GM23248 (cell line): Measurements from ENCODE around the gene DYNLT1.

Source experiments
- EZH2 ChIP-seq: fragments of 200-600 bp; sonication (generic); IDR thresholded peaks from 2 replicates; pipeline ENCODE4 v1.6.1; 2018; ENCODE audit warnings: antibody characterized with exemption, mild to moderate bottlenecking; ENCODE audit not compliant: insufficient read depth, poor library complexity, severe bottlenecking
- EZH2phosphoT487 ChIP-seq: fragments of 200-600 bp; sonication (generic); IDR thresholded peaks from 2 replicates; pipeline ENCODE4 v1.6.1; 2018; ENCODE audit warnings: antibody characterized with exemption, moderate library complexity, mild to moderate bottlenecking, low read depth; ENCODE audit not compliant: insufficient read depth

DNA sequence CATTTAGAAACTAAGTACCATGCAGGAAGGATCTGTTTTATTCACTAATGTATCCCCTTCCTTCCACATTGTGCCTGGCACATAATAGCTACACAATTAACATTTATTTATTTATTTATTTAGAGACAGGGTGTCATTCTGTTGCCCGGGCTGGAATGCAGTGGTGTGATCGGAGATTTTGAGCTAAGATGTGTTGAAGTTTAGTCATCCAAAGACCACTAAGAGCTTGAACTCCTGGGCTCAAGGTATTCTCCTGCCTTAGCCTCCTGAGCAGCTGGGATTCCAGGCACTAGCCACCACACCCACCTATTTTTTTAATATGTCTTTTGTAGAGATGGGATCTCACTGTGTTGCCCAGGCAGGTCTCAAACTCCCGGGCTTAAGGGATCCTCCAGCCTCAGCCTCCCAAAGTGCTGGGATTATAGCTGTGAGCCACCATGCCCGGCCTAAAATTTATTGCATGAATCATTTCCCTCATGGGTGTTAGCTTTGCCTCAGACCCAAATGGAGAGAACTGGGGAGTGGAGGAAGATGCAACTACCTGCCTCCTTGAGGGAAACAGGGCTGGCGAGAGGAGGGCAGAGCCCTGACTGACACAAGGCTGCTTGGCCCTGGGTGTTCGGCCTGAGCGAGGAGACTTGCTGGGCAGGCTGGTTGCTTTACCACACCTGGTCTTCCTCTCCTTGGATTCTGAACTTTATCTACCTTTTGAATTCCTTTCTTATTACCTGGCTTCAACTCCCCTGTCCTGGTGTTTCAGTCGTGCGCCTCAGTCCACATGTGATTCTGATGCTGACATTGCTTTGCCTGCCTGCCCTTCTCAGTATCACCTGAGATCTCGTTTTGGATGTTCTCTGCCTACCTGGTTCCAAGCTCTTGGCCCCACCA lies 1.7 kb upstream of the DYNLT1 start:
- TF ChIP-seq EZH2 (no peak), EZH2phosphoT487 (no peak)
